ENCODE results near the gene PGM5.

DNA sequence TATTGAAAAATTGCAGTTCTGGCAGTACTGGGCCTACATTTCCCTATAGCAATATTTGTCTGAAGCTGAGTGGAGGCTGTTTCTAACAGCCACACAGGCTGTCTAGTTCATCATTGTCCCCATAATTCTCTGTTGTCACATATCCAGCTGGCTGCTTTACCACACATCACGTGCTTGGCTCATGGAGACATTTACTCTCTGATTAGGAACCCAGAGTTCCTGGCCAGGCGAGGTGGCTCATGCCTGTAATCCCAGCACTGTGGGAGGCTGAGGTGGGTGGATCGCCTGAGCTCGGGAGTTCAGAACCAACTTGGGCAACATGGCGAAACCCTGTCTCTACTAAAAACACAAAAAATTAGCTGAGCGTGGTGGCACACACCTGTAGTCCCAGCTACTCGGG is 81.4 kb downstream of the PGM5 start:
- TF ChIP-seq, protein P1, sequence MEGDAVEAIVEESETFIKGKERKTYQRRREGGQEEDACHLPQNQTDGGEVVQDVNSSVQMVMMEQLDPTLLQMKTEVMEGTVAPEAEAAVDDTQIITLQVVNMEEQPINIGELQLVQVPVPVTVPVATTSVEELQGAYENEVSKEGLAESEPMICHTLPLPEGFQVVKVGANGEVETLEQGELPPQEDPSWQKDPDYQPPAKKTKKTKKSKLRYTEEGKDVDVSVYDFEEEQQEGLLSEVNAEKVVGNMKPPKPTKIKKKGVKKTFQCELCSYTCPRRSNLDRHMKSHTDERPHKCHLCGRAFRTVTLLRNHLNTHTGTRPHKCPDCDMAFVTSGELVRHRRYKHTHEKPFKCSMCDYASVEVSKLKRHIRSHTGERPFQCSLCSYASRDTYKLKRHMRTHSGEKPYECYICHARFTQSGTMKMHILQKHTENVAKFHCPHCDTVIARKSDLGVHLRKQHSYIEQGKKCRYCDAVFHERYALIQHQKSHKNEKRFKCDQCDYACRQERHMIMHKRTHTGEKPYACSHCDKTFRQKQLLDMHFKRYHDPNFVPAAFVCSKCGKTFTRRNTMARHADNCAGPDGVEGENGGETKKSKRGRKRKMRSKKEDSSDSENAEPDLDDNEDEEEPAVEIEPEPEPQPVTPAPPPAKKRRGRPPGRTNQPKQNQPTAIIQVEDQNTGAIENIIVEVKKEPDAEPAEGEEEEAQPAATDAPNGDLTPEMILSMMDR (IDR thresholded peaks at IDR 0.05; ENCODE audit: low read length), result no peak
- TF ChIP-seq EZH2 (IDR thresholded peaks at IDR 0.05; ENCODE audit: borderline replicate concordance, low read length), result no peak
